Transverse colon (tissue), 4 donors: ENCODE results near the gene C9orf78. TPM values are rescaled to one million over a fixed set of nuclear protein-coding genes. Genes with fewer than 3 reads are reported as not detected.

Experiments used
- DNase-seq: peaks from one replicate; pipeline ENCODE4 v3.0.0-alpha.2; 2019
- H3K27ac ChIP-seq, 4 donors: fragments of 200-600 bp; sonication (generic); 2 replicates each; pipeline ENCODE4 v1.5.1; 2016 to 2018; ENCODE audit warnings: inconsistent platforms in 4 of 4
- H3K27me3 ChIP-seq: fragments of 200-600 bp; sonication (generic); 2 replicates; pipeline ENCODE4 v1.5.1; 2017; ENCODE audit warnings: inconsistent platforms
- H3K36me3 ChIP-seq, 4 donors: fragments of 200-600 bp; sonication (generic); 2 replicates each; pipeline ENCODE4 v1.5.1; 2017 to 2019; ENCODE audit warnings: inconsistent platforms in 4 of 4
- H3K4me1 ChIP-seq, 4 donors: fragments of 200-600 bp; sonication (generic); 2 replicates each; pipeline ENCODE4 v1.5.1; 2017 to 2020; ENCODE audit warnings: inconsistent platforms in 4 of 4
- H3K4me3 ChIP-seq, 4 donors: fragments of 200-600 bp; sonication (generic); 1 replicate in 1 of 4; 2 replicates in 3 of 4; pipeline versions ENCODE4 v1.5.1 to v1.6.1; 2017 to 2019; ENCODE audit warnings: inconsistent platforms in 4 of 4
- H3K9me3 ChIP-seq, 2 donors: fragments of 200-600 bp; sonication (generic); 2 replicates each; pipeline ENCODE4 v1.5.1; 2017 to 2019; ENCODE audit warnings: inconsistent platforms in 2 of 2
- EP300 ChIP-seq: sonication (generic); formaldehyde crosslinking; IDR thresholded peaks from one replicate; pipeline ENCODE4 v1.6.1; 2017; ENCODE audit warnings: antibody characterized with exemption, low read depth
- POLR2A ChIP-seq: fragments of 450-650 bp; IDR thresholded peaks from one replicate; pipeline ENCODE4 v1.6.1; 2016; ENCODE audit warnings: antibody characterized with exemption, mild to moderate bottlenecking, moderate library complexity
- POLR2AphosphoS5 ChIP-seq, 3 donors: sonication (generic); formaldehyde crosslinking; IDR thresholded peaks; one replicate each; pipeline ENCODE4 v1.6.1; 2016; ENCODE audit warnings: antibody characterized with exemption in 3 of 3
- WGBS, 2 donors: methylation state at CpG; one replicate each; pipeline ENCODE4 v1.1.5; 2018; ENCODE audit warnings: low coverage in 1 of 2; 5-methylcytosine and 5-hydroxymethylcytosine counted together
- in situ Hi-C, 4 donors: fragments of 200-750 bp; cut with MboI; loops; one replicate each; pipeline versions ENCODE4 v1.15.0 to v1.15.1; 2017; ENCODE audit warnings: low sequenced_read_pairs in 3 of 4, low pct_ligation_motif_present in 1 of 4, low pct_unique_long_range_greater_than_20kb in 1 of 4
- intact Hi-C: fragments of 100-400 bp; cut with DNase I; formaldehyde crosslinking; loops from one replicate; pipeline ENCODE4 v1.15.1; 2023; ENCODE audit warnings: low total_unique reads
- total RNA-seq, 4 donors: library from RNA; depleted of rRNA; stranded (reverse); fragments of >200 nt; gene quantifications; one replicate each; pipeline ENCODE4 v1.1.0, GENCODE V29; 2016
- TF ChIP-seq, protein P1 (sequence below), 5 experiments: fragments of 200-600 bp in 3 of 5; fragments of 450-650 bp in 2 of 5; sonication (generic) in 3 of 5; IDR thresholded peaks; 1 replicate in 2 of 5; 2 replicates in 3 of 5; pipeline ENCODE4 v1.5.1; 2016 to 2017; ENCODE audit warnings: antibody characterized with exemption in 5 of 5, inconsistent platforms in 3 of 5, mild to moderate bottlenecking in 2 of 5, moderate library complexity in 1 of 5

The C9orf78 gene
- total RNA-seq, 4 donors from 2014 or later = 43.6 to 263 (median 47.7) TPM

DNA sequence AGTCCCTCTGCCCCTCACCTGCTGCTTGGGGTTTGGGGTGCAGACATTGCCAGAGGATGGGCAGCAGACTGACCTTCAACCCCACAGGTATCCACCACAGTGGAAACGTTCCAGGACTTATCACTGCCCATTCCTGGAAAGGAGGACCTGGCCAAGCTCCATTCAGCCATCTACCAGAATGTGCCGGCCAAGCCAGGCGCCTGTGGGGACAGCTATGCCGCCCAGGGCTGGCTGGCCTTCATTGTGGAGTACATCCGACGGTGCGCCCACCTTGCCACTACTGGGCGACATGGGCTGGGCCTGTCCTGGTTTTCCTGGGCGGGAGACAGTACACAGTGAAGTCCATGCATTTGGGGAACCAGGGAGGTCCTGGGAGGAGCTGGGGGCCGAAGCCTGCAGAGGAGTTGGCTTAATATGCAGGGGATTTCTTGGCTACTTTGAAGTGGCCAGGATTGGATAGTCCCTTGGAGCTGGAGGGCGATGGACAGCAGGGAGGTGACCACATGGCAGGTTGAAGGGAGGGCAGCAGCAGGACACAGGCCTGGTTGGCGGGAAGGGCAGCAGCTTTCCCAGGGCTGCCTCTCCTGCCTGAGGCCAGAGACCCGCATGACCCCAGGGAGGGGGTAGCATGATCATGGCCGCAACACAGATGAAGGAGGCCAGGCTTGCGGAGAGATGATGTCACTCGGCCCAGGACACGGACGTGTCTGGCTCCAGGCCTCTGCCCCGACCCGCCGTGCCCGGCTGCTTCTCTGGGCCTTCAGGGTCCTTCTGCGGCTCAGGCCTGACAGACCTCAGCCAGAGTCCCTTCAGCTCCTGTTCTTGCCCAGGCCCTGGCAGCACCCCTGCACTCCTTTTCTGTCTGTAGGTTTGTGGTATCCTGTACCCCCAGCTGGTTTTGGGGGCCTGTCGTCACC, 34.8 kb upstream of the C9orf78 start:
- in situ Hi-C loops (no loop called here), intact Hi-C loops (loop anchor here (5.0 to 10.0 kb wide), 2 partner anchors 465 to 1348 kb away; no protein-coding TSS in a partner anchor)
- H3K27me3 ChIP-seq = no peaks in the 10 kb centered on the region
- H3K4me1 ChIP-seq = no peaks in the 10 kb centered on the region
- TF ChIP-seq POLR2AphosphoS5 (IDR thresholded peaks at IDR 0.05) = no peak
- no peak for DNase-seq
- peaks cover 0 to 11% (median 3%) of the 10 kb centered on the region in 4 donors for H3K36me3 ChIP-seq
- H3K4me3 ChIP-seq = no peak overlapping the region
- H3K9me3 ChIP-seq = no peaks in the 10 kb centered on the region
- H3K27ac ChIP-seq = peak overlapping the region in 3 of 4 donors; percentile 1 to 51 (median 27)
- WGBS, 2 donors = 86% methylated on average over 23 of the region's 24 CpGs; no CpG with 5 or more reads in 1 of the 2 donors

DNA sequence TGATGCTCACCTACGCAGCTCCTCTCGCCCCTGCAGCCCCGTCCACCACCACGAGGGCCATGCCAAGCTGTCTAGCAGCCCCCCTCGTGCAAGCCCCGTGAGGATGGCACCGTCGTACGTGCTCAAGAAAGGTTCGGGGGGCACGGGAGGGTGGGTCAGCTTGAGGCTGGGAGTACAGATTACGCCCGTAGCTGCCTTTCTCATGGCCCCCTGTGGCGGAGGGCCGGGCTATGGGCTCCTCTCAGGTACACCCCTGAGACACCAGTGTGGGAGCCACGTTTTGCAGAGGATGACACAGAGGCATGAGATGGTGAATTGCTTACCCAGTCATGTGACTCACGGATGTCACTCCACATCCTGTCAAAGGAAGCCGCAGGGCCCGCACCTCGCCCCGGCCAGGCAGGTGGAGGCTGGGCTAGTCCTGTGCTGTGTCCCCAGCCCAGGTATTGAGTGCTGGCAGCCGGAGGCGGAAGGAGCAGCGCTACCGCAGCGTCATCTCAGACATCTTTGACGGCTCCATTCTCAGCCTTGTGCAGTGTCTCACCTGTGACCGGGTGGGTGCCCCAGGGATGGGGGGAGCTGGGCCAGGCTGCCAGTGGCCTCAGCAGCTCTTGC, 33.9 kb upstream of the C9orf78 start:
- Histone ChIP-seq H3K27me3 (no peaks in the 10 kb centered on the region), H3K4me1 (no peaks in the 10 kb centered on the region), H3K36me3 (peaks cover 0 to 6% (median 2%) of the 10 kb centered on the region in 4 donors), H3K9me3 (no peaks in the 10 kb centered on the region), H3K27ac (peak overlapping the region in 3 of 4 donors; percentile 1 to 51 (median 27)), H3K4me3 (no peak overlapping the region)
- TF ChIP-seq, protein P1, sequence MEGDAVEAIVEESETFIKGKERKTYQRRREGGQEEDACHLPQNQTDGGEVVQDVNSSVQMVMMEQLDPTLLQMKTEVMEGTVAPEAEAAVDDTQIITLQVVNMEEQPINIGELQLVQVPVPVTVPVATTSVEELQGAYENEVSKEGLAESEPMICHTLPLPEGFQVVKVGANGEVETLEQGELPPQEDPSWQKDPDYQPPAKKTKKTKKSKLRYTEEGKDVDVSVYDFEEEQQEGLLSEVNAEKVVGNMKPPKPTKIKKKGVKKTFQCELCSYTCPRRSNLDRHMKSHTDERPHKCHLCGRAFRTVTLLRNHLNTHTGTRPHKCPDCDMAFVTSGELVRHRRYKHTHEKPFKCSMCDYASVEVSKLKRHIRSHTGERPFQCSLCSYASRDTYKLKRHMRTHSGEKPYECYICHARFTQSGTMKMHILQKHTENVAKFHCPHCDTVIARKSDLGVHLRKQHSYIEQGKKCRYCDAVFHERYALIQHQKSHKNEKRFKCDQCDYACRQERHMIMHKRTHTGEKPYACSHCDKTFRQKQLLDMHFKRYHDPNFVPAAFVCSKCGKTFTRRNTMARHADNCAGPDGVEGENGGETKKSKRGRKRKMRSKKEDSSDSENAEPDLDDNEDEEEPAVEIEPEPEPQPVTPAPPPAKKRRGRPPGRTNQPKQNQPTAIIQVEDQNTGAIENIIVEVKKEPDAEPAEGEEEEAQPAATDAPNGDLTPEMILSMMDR (IDR thresholded peaks at IDR 0.05) = no peak
- TF ChIP-seq POLR2AphosphoS5 (IDR thresholded peaks at IDR 0.05) (no peak), POLR2A (peak; percentile 3), EP300 (no peak)
- peak; percentile 68 for DNase-seq
- in situ Hi-C loops = no loop called here
- intact Hi-C loops = no loop called here
- WGBS, 2 donors = 83% methylated on average over 28 of the region's 28 CpGs; no CpG with 5 or more reads in 1 of the 2 donors

DNA sequence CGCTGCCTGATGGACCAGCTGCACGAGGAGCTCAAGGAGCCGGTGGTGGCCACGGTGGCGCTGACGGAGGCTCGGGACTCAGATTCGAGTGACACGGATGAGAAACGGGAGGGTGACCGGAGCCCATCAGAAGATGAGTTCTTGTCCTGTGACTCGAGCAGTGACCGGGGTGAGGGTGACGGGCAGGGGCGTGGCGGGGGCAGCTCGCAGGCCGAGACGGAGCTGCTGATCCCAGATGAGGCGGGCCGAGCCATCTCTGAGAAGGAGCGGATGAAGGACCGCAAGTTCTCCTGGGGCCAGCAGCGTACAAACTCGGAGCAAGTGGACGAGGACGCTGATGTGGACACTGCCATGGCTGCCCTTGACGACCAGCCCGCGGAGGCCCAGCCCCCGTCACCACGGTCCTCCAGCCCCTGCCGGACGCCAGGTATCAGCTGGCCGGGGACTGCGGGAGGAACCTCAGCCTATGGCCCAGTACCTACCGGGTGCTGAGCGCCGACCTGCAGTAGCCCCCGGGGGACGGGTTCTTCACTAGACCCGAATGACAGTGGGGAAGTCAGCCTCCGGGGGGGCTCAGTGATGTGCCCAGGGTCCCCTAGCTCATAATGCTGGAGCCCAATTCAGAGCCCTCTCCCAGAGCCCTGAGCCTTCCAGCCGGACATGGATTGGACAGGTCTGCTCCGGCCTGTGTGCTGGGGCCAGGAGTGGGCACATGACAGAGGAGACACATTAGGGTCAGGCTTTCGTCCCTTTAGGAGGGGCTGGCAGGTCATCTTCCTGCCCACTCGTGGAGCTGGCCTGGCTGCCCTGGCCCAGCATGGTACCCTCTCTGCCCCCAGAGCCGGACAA, 33.2 kb upstream of the C9orf78 start:
- no peak for DNase-seq
- Histone ChIP-seq H3K4me1 (no peaks in the 10 kb centered on the region), H3K4me3 (no peak overlapping the region), H3K27ac (peak overlapping the region in 2 of 4 donors; percentile 7 to 17), H3K27me3 (no peaks in the 10 kb centered on the region), H3K36me3 (peaks cover 0 to 3% (median 1%) of the 10 kb centered on the region in 4 donors), H3K9me3 (no peaks in the 10 kb centered on the region)
- in situ Hi-C loops = no loop called here
- TF ChIP-seq POLR2A = no peak
- no peak for TF ChIP-seq EP300
- no peak for TF ChIP-seq POLR2AphosphoS5 (IDR thresholded peaks at IDR 0.05)
- TF ChIP-seq, protein P1 (IDR thresholded peaks at IDR 0.05) = no peak
- 78 to 89% methylated on average over 4 to 34 of the region's 48 CpGs for WGBS, 2 donors
- intact Hi-C loops = no loop called here

DNA sequence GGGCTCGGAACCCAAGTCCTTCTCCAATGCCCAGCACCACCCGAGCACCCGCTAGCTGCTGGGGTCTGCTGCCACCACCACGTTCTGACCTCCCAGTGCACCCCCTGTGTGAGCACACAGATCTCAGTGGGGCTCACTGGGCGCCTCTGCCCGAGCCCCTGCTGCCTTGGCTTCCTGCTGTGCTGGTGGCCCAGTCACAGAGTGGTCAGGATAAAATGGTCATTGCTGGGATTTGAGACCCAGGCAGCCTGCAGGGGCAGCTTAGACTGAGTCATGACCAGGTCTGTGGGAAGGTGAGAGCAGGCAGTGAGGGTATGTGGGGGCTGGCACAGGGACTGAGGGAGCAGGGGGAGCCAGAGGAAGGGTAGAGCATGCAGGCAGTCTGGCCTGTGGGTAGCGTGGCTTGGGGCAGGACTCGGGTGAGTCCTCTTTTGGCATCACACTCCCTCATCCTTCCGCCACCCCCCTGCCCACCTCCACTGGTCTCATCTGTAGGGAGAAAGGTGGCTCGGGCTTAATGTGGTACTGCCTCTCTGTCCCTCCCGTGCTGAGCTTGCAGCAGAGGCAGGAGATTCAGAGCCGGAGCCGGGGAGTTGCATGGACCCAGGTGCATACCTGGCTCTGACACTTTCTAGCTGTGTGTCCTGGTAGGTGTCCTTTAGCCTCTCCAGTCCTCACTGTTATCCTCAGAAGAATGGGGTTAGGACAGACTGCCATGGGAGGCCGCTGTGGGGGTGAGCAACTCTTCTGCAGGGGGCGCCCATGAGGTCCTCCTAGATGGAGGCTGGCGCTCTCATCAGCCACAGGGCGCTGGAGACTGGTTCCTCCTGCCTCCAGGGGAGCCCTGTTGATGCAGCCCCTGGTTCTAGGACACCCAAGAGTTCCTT, 32.3 kb upstream of the C9orf78 start:
- Histone ChIP-seq H3K4me3 (no peak overlapping the region), H3K9me3 (no peaks in the 10 kb centered on the region), H3K36me3 (peaks cover 0 to 7% (median 2%) of the 10 kb centered on the region in 4 donors), H3K27me3 (no peaks in the 10 kb centered on the region), H3K27ac (peak overlapping the region in 1 of 4 donors; percentile 5), H3K4me1 (no peaks in the 10 kb centered on the region)
- intact Hi-C loops (no loop called here), in situ Hi-C loops (no loop called here)
- TF ChIP-seq EP300 (no peak), POLR2AphosphoS5 (IDR thresholded peaks at IDR 0.05) (no peak), POLR2A (no peak)
- TF ChIP-seq, protein P1 (IDR thresholded peaks at IDR 0.05) = no peak
- no peak for DNase-seq
- WGBS, 2 donors = 79% methylated on average over 17 of the region's 17 CpGs; no CpG with 5 or more reads in 1 of the 2 donors
